H1 (cell line): Measurements from ENCODE around the gene CDC42EP3. TPM values are rescaled to one million over a fixed set of nuclear protein-coding genes. Genes with fewer than 3 reads are reported as not detected.

Source experiments
- CTCF ChIA-PET: fragments of 300-600 bp; sonication (Branson Sonifier 250); formaldehyde crosslinking; loops from one replicate; lab custom pipeline; 2021; ENCODE audit not compliant: partially characterized antibody; lab: Charles Lee
- POLR2A ChIA-PET: fragments of 300-600 bp; sonication (Branson Sonifier 250); formaldehyde crosslinking; loops from one replicate; lab custom pipeline; 2021; ENCODE audit warnings: inconsistent platforms; ENCODE audit not compliant: partially characterized antibody; lab: Charles Lee
- DNase-seq, 2 experiments: peaks; one replicate each; pipeline versions ENCODE4 v3.0.0 to v3.0.0-alpha.2; 2010 to 2022; ENCODE audit warnings: low spot score in 2 of 2, low read depth in 1 of 2, mixed read lengths in 1 of 2
- FAIRE-seq: peaks from 2 replicates; lab custom pipeline; 2011; peaks lifted over from hg19 to GRCh38; lab: Jason Lieb, UNC
- H2AFZ ChIP-seq: 2 replicates; pipeline ENCODE4 v1.8.1; 2012; ENCODE audit warnings: low read length, inconsistent platforms
- H2AK5ac ChIP-seq: 2 replicates; pipeline ENCODE4 v1.6.1; 2013; ENCODE audit warnings: low read depth, low read length
- H2BK120ac ChIP-seq: replicated peaks from 2 replicates; pipeline ENCODE3; 2013; ENCODE audit warnings: low read depth, low read length, inconsistent platforms
- H2BK12ac ChIP-seq: 2 replicates; pipeline ENCODE4 v1.6.1; 2013; ENCODE audit warnings: low read depth, low read length
- H2BK15ac ChIP-seq: 2 replicates; pipeline ENCODE4 v1.6.1; 2013; ENCODE audit warnings: low read length
- H2BK20ac ChIP-seq: 2 replicates; pipeline ENCODE4 v1.6.1; 2013; ENCODE audit warnings: low read length
- H2BK5ac ChIP-seq: 2 replicates; pipeline ENCODE4 v1.6.1; 2013; ENCODE audit warnings: low read depth, low read length
- H3K14ac ChIP-seq: 2 replicates; pipeline ENCODE4 v1.6.1; 2013; ENCODE audit warnings: inconsistent platforms; ENCODE audit not compliant: insufficient read length
- H3K18ac ChIP-seq: 2 replicates; pipeline ENCODE4 v1.6.1; 2013; ENCODE audit warnings: low read length; ENCODE audit errors: extremely low read depth
- H3K23ac ChIP-seq: 2 replicates; pipeline ENCODE4 v1.6.1; 2013; ENCODE audit warnings: inconsistent platforms; ENCODE audit not compliant: insufficient read length
- H3K23me2 ChIP-seq: 2 replicates; pipeline ENCODE4 v1.6.1; 2013; ENCODE audit warnings: low read depth, low read length
- H3K27ac ChIP-seq: 2 replicates; pipeline ENCODE4 v1.6.1; 2011; ENCODE audit warnings: low read depth, low read length, inconsistent platforms
- H3K27me3 ChIP-seq, 4 experiments: replicated peaks in 1 of 4; 1 replicate in 1 of 4; 2 replicates in 3 of 4; pipeline versions ENCODE4 v1.6.1 to v1.8.1; 2011 to 2013; ENCODE audit warnings: low read length in 3 of 4, mild to moderate bottlenecking in 3 of 4, inconsistent platforms in 2 of 4, mixed read lengths in 2 of 4, moderate library complexity in 1 of 4; ENCODE audit not compliant: control insufficient read depth in 3 of 4, insufficient read depth in 3 of 4; ENCODE audit errors: extremely low read depth in 1 of 4
- H3K36me3 ChIP-seq, 4 experiments: 2 replicates each; pipeline versions ENCODE4 v1.6.1 to v1.8.1; 2011 to 2013; ENCODE audit warnings: mild to moderate bottlenecking in 4 of 4, low read length in 3 of 4, moderate library complexity in 2 of 4, control low read depth in 1 of 4, inconsistent platforms in 1 of 4; ENCODE audit not compliant: insufficient read depth in 4 of 4, control insufficient read depth in 2 of 4
- H3K4ac ChIP-seq: replicated peaks from 2 replicates; pipeline ENCODE3; 2013; ENCODE audit warnings: low read length, low read depth, mixed read lengths, inconsistent platforms; ENCODE audit not compliant: insufficient read length
- H3K4me1 ChIP-seq, 4 experiments: replicated peaks in 1 of 4; 1 replicate in 1 of 4; 2 replicates in 3 of 4; pipeline versions ENCODE4 v1.6.1 to v1.8.1; 2011 to 2013; ENCODE audit warnings: low read length in 3 of 4, inconsistent platforms in 2 of 4, mixed read lengths in 1 of 4; ENCODE audit not compliant: insufficient read depth in 4 of 4, control insufficient read depth in 3 of 4
- H3K4me2 ChIP-seq, 2 experiments: 2 replicates each; pipeline versions ENCODE4 v1.6.1 to v1.8.1; 2011 to 2013; ENCODE audit warnings: low read depth in 2 of 2, low read length in 2 of 2, control low read depth in 1 of 2, inconsistent platforms in 1 of 2, mild to moderate bottlenecking in 1 of 2; ENCODE audit not compliant: insufficient read depth in 1 of 2
- H3K4me3 ChIP-seq, 4 experiments: fragments of 200-600, 300-600 bp in 1 of 4; sonication (generic), shearing (Covaris generic), sonication (Bioruptor Twin) in 1 of 4; 2 replicates each; pipeline versions ENCODE4 v1.5.1 to v1.8.1; 2011 to 2016; ENCODE audit warnings: low read length in 4 of 4, low read depth in 3 of 4, control low read depth in 2 of 4, inconsistent platforms in 2 of 4, mild to moderate bottlenecking in 2 of 4, mixed read lengths in 1 of 4, moderate library complexity in 1 of 4; ENCODE audit not compliant: insufficient read depth in 2 of 4; ENCODE audit errors: extremely low read depth in 1 of 4
- H3K56ac ChIP-seq: replicated peaks from 2 replicates; pipeline ENCODE3; 2013; ENCODE audit warnings: low read depth, mild to moderate bottlenecking, mixed read lengths, low read length, inconsistent platforms; ENCODE audit not compliant: insufficient read length
- H3K79me1 ChIP-seq: 2 replicates; pipeline ENCODE4 v1.6.1; 2013; ENCODE audit warnings: low read depth, low read length, control low read depth
- H3K79me2 ChIP-seq, 2 experiments: 2 replicates each; pipeline versions ENCODE4 v1.6.1 to v1.8.1; 2012 to 2013; ENCODE audit warnings: low read length in 2 of 2, mild to moderate bottlenecking in 2 of 2, inconsistent platforms in 1 of 2; ENCODE audit not compliant: insufficient read depth in 2 of 2, control insufficient read depth in 1 of 2
- H3K9ac ChIP-seq, 4 experiments: replicated peaks in 1 of 4; 1 replicate in 1 of 4; 2 replicates in 3 of 4; pipeline versions ENCODE4 v1.6.1 to v1.8.1; 2011 to 2013; ENCODE audit warnings: low read depth in 3 of 4, low read length in 3 of 4, control low read depth in 2 of 4, mild to moderate bottlenecking in 2 of 4, moderate library complexity in 2 of 4, inconsistent platforms in 1 of 4; ENCODE audit errors: extremely low read depth in 1 of 4
- H3K9me3 ChIP-seq, 2 experiments: 2 replicates each; pipeline versions ENCODE4 v1.6.1 to v1.8.1; 2012 to 2013; ENCODE audit warnings: mild to moderate bottlenecking in 2 of 2, moderate library complexity in 2 of 2, control low read depth in 1 of 2, inconsistent platforms in 1 of 2, low read depth in 1 of 2, low read length in 1 of 2, mixed read lengths in 1 of 2; ENCODE audit not compliant: insufficient read depth in 2 of 2
- H4K20me1 ChIP-seq, 2 experiments: replicated peaks in 1 of 2; 2 replicates each; pipeline versions ENCODE3 to v1.8.1; 2011 to 2013; ENCODE audit warnings: inconsistent platforms in 2 of 2, low read length in 2 of 2, mild to moderate bottlenecking in 1 of 2; ENCODE audit not compliant: insufficient read depth in 2 of 2, control insufficient read depth in 1 of 2
- H4K5ac ChIP-seq: 2 replicates; pipeline ENCODE4 v1.6.1; 2013; ENCODE audit warnings: low read length, low read depth, mixed read lengths, inconsistent platforms; ENCODE audit not compliant: insufficient read length
- H4K8ac ChIP-seq: 2 replicates; pipeline ENCODE4 v1.8.0; 2013; ENCODE audit warnings: mild to moderate bottlenecking, moderate library complexity, low read length, inconsistent platforms; ENCODE audit not compliant: insufficient read depth; ENCODE audit errors: extremely low read depth
- H4K91ac ChIP-seq: replicated peaks from 2 replicates; pipeline ENCODE3; 2013; ENCODE audit warnings: low read length, mixed read lengths, inconsistent platforms; ENCODE audit not compliant: insufficient read length
- ASH2L ChIP-seq: fragments of 200-600, 300-600 bp; sonication (generic); IDR thresholded peaks from one replicate; pipeline ENCODE4 v1.7.1; 2017; ENCODE audit warnings: low read length
- BACH1 ChIP-seq: IDR thresholded peaks from 2 replicates; pipeline ENCODE4 v1.6.1; 2012; ENCODE audit warnings: low read length, improper control_type of control experiment
- CBX5 ChIP-seq: fragments of 300-800, 300-1000 bp; sonication (generic); IDR thresholded peaks from 2 replicates; pipeline ENCODE4 v1.7.1; 2016; ENCODE audit warnings: antibody characterized with exemption, low read length, low read depth
- CTBP2 ChIP-seq: IDR thresholded peaks from 2 replicates; pipeline ENCODE4 v1.7.0; 2011; ENCODE audit warnings: borderline replicate concordance, mild to moderate bottlenecking, moderate library complexity, mixed read lengths, low read length; ENCODE audit not compliant: insufficient read depth, insufficient read length
- HDAC2 ChIP-seq, 2 experiments: fragments of 300-600 bp in 1 of 2; sonication (generic) in 1 of 2; IDR thresholded peaks; 2 replicates each; pipeline ENCODE4 v1.6.1; 2011 to 2012; ENCODE audit warnings: low read depth in 2 of 2, low read length in 2 of 2, mild to moderate bottlenecking in 2 of 2, moderate library complexity in 2 of 2, borderline replicate concordance in 1 of 2, inconsistent platforms in 1 of 2
- JUND ChIP-seq: IDR thresholded peaks from 2 replicates; pipeline ENCODE4 v1.6.1; 2011; ENCODE audit warnings: mild to moderate bottlenecking, improper control_type of control experiment, low read length
- RFX5 ChIP-seq: IDR thresholded peaks from 2 replicates; pipeline ENCODE4 v1.6.1; 2011; ENCODE audit warnings: low read depth, low read length, improper control_type of control experiment, borderline replicate concordance
- SAP30 ChIP-seq: fragments of 300-600 bp; sonication (generic); IDR thresholded peaks from 2 replicates; pipeline ENCODE4 v1.7.1; 2012; ENCODE audit warnings: low read length, moderate library complexity, mild to moderate bottlenecking, inconsistent platforms; ENCODE audit not compliant: insufficient read depth, insufficient replicate concordance
- SIRT6 ChIP-seq: IDR thresholded peaks from one replicate; pipeline ENCODE4 v1.7.1; 2012; ENCODE audit warnings: low read length, inconsistent platforms
- TAF7 ChIP-seq: optimal IDR thresholded peaks from 2 replicates; pipeline ENCODE3; 2011; ENCODE audit warnings: low read depth, mild to moderate bottlenecking, inconsistent platforms, low read length, moderate library complexity, borderline replicate concordance
- TCF12 ChIP-seq: IDR thresholded peaks from 2 replicates; pipeline ENCODE4 v1.6.1; 2011; ENCODE audit warnings: low read depth, mild to moderate bottlenecking, low read length
- WGBS, 2 experiments: shearing (Covaris generic) in 1 of 2; methylation state at CpG; one replicate each; pipeline versions ENCODE4 v1.1.6 to v1.1.7; 2013 to 2015; ENCODE audit warnings: low lambda C conversion rate in 2 of 2, mixed read lengths in 2 of 2, inconsistent platforms in 1 of 2, low coverage in 1 of 2, missing lambda C conversion rate in 1 of 2; ENCODE audit not compliant: insufficient replicate concordance in 2 of 2, insufficient coverage in 1 of 2, insufficient read length in 1 of 2; ENCODE audit errors: extremely low coverage in 1 of 2, missing lambda C conversion rate in 1 of 2; 5-methylcytosine and 5-hydroxymethylcytosine counted together
- polyA plus RNA-seq, 7 experiments: library from polyadenylated mRNA; depleted of rRNA in 3 of 7; stranded (reverse) in 5 of 7; unstranded in 2 of 7; fragments of >200 nt in 5 of 7; fragments of 200-250 nt in 2 of 7; gene quantifications; 1 replicate in 5 of 7; 2 replicates in 1 of 7; 4 replicates in 1 of 7; pipeline versions ENCODE4 v1.2.1 to v1.2.3, GENCODE V29; 2011 to 2013; ENCODE audit warnings: missing spikeins in 2 of 7, mixed read lengths in 2 of 7
- total RNA-seq: library from RNA; stranded (reverse); fragmentation: NEBNext Ultra II Directional; extraction: Animal tissue kit (Norgen Biotek cat#: 25700); gene quantifications from 2 replicates; pipeline ENCODE4 v1.2.1, GENCODE V29; 2021
- TF ChIP-seq, protein P1 (sequence below): IDR thresholded peaks from 2 replicates; pipeline ENCODE4 v1.6.1; 2012; ENCODE audit warnings: inconsistent platforms

CDC42EP3 gene
- total and polyA plus RNA-seq, 2 of the 8 experiments (the other 6 are each of a cell fraction or from before 2014, with no cell fraction given) = 18.4 to 24.7 TPM

DNA sequence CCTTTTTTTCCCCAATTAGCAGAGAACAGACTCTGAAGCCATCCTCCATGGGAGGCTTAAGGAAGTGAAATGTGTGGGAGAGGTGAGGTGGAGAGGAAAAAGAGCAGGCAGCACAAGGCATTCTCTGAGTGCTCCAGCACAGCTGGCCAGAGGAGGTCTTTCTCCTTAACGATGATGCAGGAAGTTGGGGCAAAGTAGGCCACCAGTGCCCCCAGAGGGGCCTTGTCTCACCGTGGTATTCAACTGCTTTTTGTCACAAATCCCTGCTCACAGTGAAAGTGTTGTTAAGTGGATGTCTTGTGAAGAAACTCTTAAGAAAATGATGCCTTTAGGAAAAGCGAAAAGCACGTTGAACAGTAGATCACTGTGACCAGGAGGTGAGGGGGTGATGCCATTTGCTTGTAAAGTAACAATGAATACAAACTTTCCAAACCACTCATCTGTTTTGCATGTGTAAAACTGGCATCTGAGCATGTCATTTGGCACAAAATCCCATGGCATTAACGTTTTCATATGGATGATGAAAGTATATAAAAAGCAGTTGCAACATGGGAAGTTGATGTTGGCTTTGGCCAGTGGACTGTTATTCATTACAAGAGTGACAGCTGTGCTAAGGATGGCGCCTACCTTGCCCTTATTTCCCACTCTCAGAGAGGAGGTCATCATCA is 49.2 kb upstream of the CDC42EP3 start:
- no peaks in the 10 kb centered on the region for H3K4me1 ChIP-seq
- H4K5ac ChIP-seq = no peak overlapping the region
- H3K4me3 ChIP-seq = no peak overlapping the region
- H3K9me3 ChIP-seq = peaks cover 10 to 14% of the 10 kb centered on the region in 2 experiments
- H2BK12ac ChIP-seq = no peak overlapping the region
- no peaks in the 10 kb centered on the region for H3K23me2 ChIP-seq
- H2BK120ac ChIP-seq = no peak overlapping the region
- no peak overlapping the region for H2BK5ac ChIP-seq
- H3K79me1 ChIP-seq = no peaks in the 10 kb centered on the region
- no peak overlapping the region for H3K4ac ChIP-seq
- no peak for DNase-seq
- H2AK5ac ChIP-seq = no peak overlapping the region
- H4K8ac ChIP-seq = no peak overlapping the region
- no peak overlapping the region for H2BK15ac ChIP-seq
- no peak overlapping the region for H2AFZ ChIP-seq
- H3K14ac ChIP-seq = no peak overlapping the region
- no peaks in the 10 kb centered on the region for H3K36me3 ChIP-seq
- no peak overlapping the region for H3K27ac ChIP-seq
- ChIA-PET CTCF (interaction anchor here (0.7 kb wide), 1 partner anchor 252 kb away, joined by 3 read pairs; no protein-coding TSS in a partner anchor), POLR2A (no interaction called here)
- no peak overlapping the region for H2BK20ac ChIP-seq
- H3K23ac ChIP-seq = no peak overlapping the region
- no peak overlapping the region for H3K4me2 ChIP-seq
- TF ChIP-seq ASH2L = no peak
- TF ChIP-seq BACH1 = no peak
- TF ChIP-seq RFX5 = no peak
- TF ChIP-seq CTBP2 = no peak
- no peak for TF ChIP-seq TAF7
- TF ChIP-seq JUND = no peak
- TF ChIP-seq, protein P1, sequence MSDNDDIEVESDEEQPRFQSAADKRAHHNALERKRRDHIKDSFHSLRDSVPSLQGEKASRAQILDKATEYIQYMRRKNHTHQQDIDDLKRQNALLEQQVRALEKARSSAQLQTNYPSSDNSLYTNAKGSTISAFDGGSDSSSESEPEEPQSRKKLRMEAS = no peak
- no peak for TF ChIP-seq SIRT6
- no peak for TF ChIP-seq SAP30
- no peak for TF ChIP-seq CBX5
- TF ChIP-seq TCF12 = no peak
- no peak for TF ChIP-seq HDAC2 (IDR thresholded peaks at IDR 0.05; ENCODE audit: borderline replicate concordance in 1 of 2, low read depth in 2 of 2, low read length in 2 of 2)
- H4K91ac ChIP-seq = no peak overlapping the region
- H3K18ac ChIP-seq = no peak overlapping the region
- H3K79me2 ChIP-seq = no peaks in the 10 kb centered on the region
- FAIRE-seq = no peak
- no peaks in the 10 kb centered on the region for H3K27me3 ChIP-seq
- H4K20me1 ChIP-seq = no peaks in the 10 kb centered on the region
- H3K56ac ChIP-seq = no peak overlapping the region
- H3K9ac ChIP-seq = no peak overlapping the region
- 86% methylated on average over 6 of the region's 6 CpGs; no CpG with 5 or more reads in 1 of the 2 experiments for WGBS, 2 experiments
